KOPT-K1 (cell line): ENCODE results near the gene YWHAE.
"Not testable (repeated sequence)": the region's sequence is repeated elsewhere in the genome, so short reads cannot be mapped to it uniquely, and the experiment has no call there.

ENCODE experiments used
- H3K27ac ChIP-seq: fragments of 200-600 bp; sonication (generic); 2 replicates; pipeline ENCODE4 v1.5.1; 2016; ENCODE audit warnings: antibody characterized with exemption, mild to moderate bottlenecking, low read depth, low read length; ENCODE audit not compliant: poor library complexity, severe bottlenecking
- H3K36me3 ChIP-seq: fragments of 200-600 bp; sonication (generic); 2 replicates; pipeline ENCODE4 v1.5.1; 2017; ENCODE audit warnings: antibody characterized with exemption, mild to moderate bottlenecking, low read length, moderate library complexity; ENCODE audit not compliant: insufficient read depth
- H3K9me3 ChIP-seq: fragments of 200-600 bp; sonication (generic); 2 replicates; pipeline ENCODE4 v1.5.1; 2017; ENCODE audit warnings: antibody characterized with exemption, low read length, mild to moderate bottlenecking; ENCODE audit not compliant: insufficient read depth, poor library complexity, severe bottlenecking

Gene YWHAE

DNA sequence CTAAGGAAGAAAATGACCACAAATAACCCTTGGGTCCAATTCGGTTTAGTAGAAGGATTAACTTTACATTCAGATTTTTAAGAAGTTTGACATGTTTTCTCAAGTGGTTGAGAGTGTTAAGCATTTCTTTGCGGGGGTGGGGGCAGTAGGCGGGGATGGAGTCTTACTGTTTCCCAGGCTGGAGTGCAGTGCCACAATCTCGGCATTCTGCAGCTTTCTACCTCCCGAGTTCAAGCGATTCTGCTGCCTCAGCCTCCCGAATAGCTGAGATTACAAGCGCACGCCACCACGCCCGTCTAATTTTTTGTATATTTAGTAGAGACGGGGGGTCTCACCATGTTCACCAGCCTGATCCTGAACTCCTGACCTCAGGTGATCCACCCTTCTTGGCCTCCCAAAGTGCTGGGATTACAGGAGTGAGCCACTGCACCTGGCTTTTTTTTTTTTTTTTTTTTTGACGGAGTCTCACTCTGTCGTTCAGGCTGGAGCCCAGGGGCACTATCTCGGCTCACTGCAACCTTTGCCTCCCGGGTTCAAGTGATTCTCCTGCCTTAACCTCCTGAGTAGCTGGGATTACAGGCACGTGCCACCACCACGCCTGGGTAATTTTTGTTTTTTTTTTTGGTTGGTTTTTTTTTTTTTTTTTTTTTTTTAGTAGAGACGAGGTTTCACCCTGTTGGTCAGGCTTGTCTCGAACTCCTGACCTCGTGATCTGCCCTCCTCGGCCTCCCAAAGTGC lies 12.4 kb downstream of the YWHAE start:
- H3K9me3 ChIP-seq, H3K27ac ChIP-seq: not testable (repeated sequence)
- peaks cover 67% of the 10 kb centered on the region for H3K36me3 ChIP-seq

DNA sequence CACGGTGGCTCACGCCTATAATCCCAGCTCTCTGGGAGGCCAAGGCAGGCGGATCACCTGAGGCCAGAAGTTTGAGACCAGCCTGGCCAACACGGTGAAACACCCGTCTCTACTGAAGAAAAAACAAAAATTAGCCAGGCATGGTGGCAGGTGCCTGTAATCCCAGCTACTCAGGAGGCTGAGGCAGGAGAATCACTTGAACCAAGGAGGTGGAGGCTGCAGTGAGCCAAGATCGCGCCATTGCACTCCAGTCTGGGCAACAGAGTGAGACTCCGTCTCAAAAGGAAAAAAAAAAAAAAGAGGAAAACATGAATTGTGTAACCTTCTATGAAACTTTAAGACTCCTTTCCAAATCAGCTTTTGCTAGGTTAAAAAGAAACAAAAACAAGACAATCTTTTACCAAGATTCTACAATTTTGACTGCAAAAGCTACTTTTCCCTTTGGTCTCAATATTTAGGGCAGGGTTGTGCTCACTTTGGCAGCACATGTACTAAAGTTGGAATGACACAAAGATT lies 13.3 kb downstream of the YWHAE start:
- H3K36me3 ChIP-seq, result peaks cover 58% of the 10 kb centered on the region
- not testable (repeated sequence) for H3K9me3 ChIP-seq, H3K27ac ChIP-seq

DNA sequence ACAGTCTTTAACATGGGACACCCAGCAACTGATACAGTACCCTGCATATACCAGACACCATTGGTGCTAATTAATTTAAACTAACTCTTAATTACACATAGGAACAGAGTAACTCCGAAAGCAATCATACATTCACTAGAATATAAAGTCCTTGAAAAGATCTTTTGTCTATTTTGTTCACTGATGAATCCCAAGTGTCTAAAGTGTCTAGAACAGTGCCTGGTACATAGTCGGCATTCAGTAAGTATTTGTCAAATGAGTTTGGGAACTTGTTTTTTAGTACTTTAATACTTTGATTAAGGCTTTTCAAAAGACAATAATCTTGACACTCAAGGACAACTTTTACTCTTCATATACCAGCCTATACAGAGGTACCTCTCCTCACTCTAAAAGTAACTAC lies 13.8 kb downstream of the YWHAE start:
- H3K36me3 ChIP-seq, result peaks cover 59% of the 10 kb centered on the region
- H3K27ac ChIP-seq, result no peak overlapping the region
- H3K9me3 ChIP-seq, result no peaks in the 10 kb centered on the region

DNA sequence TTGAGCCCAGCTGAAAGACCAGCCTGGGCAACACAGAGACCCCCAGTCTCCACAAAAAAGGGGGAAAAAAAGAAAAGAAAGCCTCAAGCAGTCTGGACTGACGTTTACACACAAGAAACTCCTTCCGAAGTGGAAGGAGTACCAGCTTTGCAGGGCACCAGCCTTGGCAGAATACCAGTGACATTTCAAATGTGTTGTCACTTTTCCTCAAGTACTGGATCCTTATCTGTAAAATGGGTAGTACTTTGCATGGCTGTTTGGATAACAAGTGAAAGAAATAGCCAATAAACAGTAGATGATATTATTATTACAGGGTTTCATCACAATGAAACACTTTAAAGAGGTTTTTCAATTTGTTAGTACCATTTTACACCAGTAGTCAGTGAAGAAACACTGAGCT lies 14.2 kb downstream of the YWHAE start:
- Histone ChIP-seq H3K9me3 (no peaks in the 10 kb centered on the region), H3K36me3 (peaks cover 59% of the 10 kb centered on the region), H3K27ac (no peak overlapping the region)

DNA sequence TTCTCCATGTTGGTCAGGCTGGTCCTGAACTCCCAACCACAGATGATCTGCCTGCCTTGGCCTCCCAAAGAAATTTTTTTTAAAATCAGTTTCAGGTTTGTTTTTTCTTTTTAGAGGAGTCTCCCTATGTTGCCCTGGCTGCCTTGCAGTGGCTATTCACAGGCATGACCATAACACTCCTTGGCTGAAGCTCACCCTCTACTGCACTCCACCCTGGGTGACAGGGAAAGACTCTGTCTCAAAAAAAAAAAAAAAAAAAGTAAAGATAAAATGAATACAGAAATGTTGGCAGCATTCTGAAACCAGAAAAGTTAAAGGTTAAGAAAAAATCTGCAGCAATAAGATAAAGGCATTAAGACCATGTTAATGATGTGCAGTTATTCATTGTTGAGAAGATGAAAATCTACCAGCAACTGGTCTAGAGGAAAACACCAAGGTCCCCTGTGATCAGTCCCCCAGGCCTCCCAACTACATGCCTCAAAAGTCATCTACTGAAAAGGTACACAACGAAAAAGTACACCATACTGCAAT lies 15.1 kb downstream of the YWHAE start:
- H3K36me3 ChIP-seq, result peaks cover 60% of the 10 kb centered on the region
- H3K27ac ChIP-seq, result no peak overlapping the region

DNA sequence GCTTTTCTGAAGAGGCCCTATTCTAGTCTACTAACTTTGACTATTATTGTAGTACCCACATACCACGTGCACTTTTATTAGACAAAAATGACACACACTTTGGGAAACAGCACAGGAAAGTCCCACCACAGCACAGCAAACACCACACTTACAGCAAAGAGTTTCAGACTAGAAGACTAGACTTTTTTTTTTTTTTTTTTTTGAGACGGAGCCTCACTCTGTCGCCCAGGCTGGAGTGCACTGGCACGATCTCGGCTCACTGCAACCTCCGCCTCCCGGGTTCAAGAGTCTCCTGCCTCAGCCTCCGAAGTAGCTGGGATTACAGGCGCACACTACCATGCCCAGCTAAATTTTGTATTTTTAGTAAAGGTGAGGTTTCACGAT lies 20.1 kb downstream of the YWHAE start:
- Histone ChIP-seq H3K9me3 (no peaks in the 10 kb centered on the region), H3K36me3 (peaks cover 78% of the 10 kb centered on the region), H3K27ac (no peak overlapping the region)

More for the DNA sequence above, 15.1 kb downstream of the YWHAE start:
- no peaks in the 10 kb centered on the region for H3K9me3 ChIP-seq

DNA sequence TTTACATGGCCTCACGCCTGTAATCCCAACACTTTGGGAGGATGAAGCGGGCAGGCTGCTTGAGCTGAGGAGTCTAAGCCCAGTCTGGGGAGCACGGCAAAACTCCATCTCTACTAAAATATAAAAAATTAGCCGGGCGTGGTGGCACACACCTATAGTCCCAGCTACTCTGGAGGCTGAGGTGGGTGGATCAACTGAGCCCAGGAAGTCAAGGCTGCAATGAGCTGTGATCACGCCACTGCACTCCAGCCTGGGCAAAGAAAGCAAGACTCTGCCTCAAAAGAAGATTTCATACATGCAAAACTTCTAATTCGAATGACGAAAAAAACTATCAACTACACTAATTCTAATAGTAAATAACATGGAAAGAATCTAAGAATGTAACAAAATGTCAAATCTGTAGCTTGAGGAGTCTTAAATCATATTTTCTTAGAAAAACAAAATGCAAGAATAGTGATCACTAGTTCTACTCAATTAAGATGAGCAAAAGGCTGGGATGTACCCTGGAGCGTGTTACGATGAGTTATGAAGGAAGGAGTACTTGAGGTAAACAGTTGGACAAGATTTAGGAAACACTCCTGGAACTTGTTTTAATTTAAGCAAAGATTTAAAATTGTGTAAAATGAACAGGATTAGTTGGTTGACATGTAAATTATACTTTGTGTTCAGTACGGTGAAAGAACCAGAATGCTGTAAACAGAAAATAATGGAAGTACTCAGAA lies 20.7 kb downstream of the YWHAE start:
- Histone ChIP-seq H3K36me3 (peaks cover 78% of the 10 kb centered on the region), H3K27ac (no peak overlapping the region), H3K9me3 (no peaks in the 10 kb centered on the region)

DNA sequence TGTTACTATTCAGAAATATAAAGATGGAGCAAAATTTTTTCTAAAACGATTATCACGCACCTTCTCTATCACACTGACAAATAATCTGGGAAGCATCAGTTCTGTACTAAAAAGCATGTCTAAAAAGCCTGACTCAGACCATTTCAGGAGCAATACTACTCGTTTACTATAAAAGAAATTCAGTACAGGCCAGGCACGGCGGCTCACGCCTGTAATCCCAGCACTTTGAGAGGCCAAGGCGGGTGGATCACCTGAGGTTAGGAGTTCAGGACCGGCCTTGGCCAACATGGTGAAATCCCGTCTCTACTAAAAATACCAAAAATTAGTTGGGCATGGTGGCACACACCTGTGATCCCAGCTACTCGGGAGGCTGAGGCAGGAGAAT lies 21.6 kb downstream of the YWHAE start:
- H3K27ac ChIP-seq, H3K9me3 ChIP-seq: not testable (repeated sequence)
- H3K36me3 ChIP-seq, result peaks cover 80% of the 10 kb centered on the region

DNA sequence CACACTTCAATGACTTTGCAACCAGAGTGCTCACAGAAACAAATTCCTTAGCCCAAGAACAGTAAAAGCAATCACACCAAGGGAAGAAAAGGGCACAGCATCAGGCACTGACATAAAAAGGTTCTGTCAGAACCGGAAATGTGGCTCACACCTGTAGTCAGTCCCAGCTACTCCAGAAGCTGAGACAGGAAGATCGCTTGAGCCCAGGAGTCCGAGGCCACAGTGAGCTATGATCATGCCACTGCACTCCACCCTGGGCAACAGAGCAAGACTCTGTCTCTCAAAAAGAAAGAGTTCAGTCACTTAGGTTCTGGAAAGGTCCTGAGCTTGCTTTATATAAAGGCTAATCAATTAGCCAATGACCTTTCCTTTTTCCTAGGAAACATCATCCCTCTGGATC lies 22.7 kb downstream of the YWHAE start:
- H3K9me3 ChIP-seq, result no peaks in the 10 kb centered on the region
- H3K27ac ChIP-seq, result no peak overlapping the region
- peaks cover 91% of the 10 kb centered on the region for H3K36me3 ChIP-seq

DNA sequence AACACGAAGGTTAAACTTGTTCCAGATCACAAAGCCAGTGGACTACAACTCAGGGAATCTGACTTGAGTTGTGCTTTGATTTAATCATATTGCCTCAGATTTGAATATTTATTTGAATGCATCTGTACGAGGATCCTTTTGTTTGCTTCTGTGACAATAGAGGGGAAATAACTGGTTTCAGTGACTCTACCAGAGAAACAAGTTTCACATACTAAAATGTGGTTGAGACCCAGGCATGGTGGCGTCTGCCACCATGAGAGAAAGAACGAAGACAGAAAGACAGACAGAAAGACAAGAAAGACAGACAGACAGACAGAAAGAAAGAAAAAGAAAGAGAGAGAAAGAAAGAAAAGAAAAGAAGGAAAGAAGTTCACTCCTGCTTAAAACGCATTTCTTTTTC lies 24.0 kb downstream of the YWHAE start:
- Histone ChIP-seq H3K27ac (no peak overlapping the region), H3K9me3 (no peaks in the 10 kb centered on the region), H3K36me3 (peaks cover 97% of the 10 kb centered on the region)

DNA sequence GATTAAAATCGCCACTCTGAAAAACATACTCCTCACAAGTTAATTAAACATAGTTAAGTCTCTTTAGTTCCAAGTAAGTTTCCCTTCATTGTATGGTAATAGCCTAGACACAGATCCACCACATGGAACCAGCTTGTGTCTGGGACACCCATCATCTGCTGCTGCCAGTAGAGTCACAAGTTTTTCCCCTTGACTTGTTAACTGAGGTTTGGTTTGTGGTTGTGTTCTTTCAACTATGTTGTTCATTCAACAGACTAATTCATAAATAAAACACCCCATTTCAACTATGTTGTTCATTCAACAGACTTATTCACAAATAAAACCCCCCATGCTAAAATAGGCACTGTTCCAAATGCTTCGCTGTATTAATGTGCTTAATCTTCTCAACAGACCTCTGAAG lies 24.4 kb downstream of the YWHAE start:
- Histone ChIP-seq H3K27ac (no peak overlapping the region), H3K9me3 (no peaks in the 10 kb centered on the region), H3K36me3 (peaks cover 97% of the 10 kb centered on the region)

DNA sequence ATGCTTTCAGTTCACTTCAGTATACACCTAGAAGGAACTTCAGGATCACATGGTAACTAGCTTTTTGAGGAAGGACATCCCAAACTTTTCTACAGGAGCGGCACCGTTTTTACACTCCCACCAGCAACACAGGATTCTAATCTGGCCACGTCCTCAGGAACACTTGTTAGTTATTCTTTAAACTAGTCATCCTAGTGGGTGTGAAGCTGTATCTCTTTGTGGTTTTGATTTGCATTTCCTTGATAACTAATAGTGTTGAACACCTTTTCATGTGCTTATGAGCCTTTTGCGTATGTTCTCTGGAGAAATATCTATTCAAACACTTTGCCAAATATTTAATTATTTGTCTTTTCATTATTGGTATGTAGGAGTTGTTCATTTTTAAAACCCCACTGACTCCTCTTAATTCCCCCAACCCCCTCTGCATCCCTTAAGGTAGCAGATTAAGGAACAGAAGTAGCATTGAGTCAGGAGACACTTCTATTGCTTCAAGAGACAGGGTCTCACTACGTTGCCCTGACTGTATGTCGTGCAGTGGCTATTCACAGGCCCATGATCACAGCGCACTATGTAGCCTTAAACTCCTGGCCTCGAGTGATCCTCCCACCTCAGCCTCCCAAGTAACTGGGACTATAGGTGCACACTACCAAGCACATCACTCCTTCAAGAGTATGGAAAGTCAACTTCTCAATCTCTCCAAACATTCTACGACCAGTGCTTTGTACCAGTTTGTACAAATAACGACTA lies 25.4 kb downstream of the YWHAE start:
- peaks cover 95% of the 10 kb centered on the region for H3K36me3 ChIP-seq

DNA sequence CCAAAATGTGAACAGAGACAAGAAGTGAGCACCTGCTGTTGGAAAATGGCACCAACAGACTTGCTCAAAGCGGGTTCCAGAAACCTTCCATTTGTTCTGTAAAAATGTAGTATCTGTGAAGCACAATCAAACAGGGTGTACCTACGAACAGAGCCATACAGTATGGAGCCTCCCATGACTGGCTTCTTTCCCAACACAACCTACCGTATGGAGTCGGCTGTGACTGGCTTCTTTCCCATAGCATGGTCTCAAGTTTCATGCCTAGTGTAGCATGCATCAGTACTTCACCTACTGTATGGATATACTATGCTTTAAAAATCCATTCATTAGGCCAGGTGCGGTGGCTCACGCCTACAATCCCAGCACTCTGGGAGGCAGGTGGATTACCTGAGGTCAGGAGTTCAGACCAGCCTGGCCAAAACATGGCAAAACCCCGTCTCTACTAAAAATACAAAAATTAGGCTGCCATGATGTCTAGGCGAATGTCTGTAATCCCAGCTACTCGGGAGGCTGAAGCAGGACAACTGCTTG lies 26.2 kb downstream of the YWHAE start:
- H3K27ac ChIP-seq, result no peak overlapping the region
- peaks cover 94% of the 10 kb centered on the region for H3K36me3 ChIP-seq
- H3K9me3 ChIP-seq, result no peaks in the 10 kb centered on the region

More for the DNA sequence above, 25.4 kb downstream of the YWHAE start:
- Histone ChIP-seq H3K9me3 (no peaks in the 10 kb centered on the region), H3K27ac (no peak overlapping the region)

DNA sequence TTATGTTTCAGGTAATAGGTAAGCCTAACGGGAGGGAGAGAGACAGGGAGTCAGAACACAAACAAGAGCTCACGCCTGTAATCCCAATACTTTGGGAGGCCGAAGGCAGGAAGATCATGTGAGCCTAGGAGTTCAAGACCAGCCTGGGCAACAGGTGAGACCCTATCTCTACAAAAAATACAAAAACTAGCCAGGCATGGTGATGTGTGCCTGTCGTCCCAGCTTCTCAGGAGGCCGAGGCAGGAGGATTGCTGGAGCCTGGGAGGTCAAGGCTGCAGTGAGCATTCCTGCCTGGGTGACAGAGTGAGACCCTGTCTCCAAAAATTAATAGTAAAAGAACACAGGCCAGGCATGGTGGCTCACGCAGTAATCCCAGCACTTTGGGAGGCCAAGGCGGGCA lies 27.4 kb downstream of the YWHAE start:
- no peaks in the 10 kb centered on the region for H3K9me3 ChIP-seq
- H3K36me3 ChIP-seq, result peaks cover 90% of the 10 kb centered on the region
- H3K27ac ChIP-seq, result no peak overlapping the region
